ENCODE data around the gene WASHC1. TPM values are rescaled to one million over a fixed set of nuclear protein-coding genes. Genes with fewer than 3 reads are reported as not detected.
"Not testable (repeated sequence)": the region's sequence is repeated elsewhere in the genome, so short reads cannot be mapped to it uniquely, and the experiment has no call there.

WASHC1 gene, protein sequence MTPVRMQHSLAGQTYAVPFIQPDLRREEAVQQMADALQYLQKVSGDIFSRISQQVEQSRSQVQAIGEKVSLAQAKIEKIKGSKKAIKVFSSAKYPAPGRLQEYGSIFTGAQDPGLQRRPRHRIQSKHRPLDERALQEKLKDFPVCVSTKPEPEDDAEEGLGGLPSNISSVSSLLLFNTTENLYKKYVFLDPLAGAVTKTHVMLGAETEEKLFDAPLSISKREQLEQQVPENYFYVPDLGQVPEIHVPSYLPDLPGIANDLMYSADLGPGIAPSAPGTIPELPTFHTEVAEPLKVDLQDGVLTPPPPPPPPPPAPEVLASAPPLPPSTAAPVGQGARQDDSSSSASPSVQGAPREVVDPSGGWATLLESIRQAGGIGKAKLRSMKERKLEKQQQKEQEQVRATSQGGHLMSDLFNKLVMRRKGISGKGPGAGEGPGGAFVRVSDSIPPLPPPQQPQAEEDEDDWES
- total RNA-seq = 13.3 TPM

GRCh38 chr9:29356-29755 is at the start of gene WASHC1:
WASHC1 (minus strand) TSS chr9:29456; CDS start chr9:24999, 4,457 bp downstream.
- DNase-seq (ENCODE audit: low spot score); ATAC-seq; intact Hi-C loops (cut with DNase I): not testable (repeated sequence)

DNA sequence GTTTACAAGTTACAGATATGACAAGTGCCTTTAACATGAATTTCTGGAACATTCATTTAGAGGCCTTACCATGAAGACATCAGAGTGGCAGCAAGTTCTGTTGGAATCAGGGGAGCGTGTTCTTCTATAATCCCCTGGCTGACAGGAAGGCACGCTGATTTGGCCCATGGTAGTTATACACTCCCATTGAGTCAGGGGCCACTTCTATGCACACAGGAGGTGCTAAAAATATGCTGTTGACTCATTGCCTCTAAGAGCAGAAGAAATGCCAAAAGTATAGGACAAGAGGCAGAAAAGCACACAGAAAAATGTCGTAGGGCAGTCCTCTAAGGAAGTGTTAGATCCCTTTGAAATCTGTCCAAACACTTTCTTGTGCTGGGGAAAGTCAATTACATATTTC is 49.1 kb upstream of the WASHC1 start:
- intact Hi-C loops (cut with DNase I); ATAC-seq; DNase-seq (ENCODE audit: low spot score): not testable (repeated sequence)

GRCh38 chr9:76389-76788 is 47.1 kb upstream of the WASHC1 start:
- ATAC-seq; intact Hi-C loops (cut with DNase I); DNase-seq (ENCODE audit: low spot score): not testable (repeated sequence)

DNA sequence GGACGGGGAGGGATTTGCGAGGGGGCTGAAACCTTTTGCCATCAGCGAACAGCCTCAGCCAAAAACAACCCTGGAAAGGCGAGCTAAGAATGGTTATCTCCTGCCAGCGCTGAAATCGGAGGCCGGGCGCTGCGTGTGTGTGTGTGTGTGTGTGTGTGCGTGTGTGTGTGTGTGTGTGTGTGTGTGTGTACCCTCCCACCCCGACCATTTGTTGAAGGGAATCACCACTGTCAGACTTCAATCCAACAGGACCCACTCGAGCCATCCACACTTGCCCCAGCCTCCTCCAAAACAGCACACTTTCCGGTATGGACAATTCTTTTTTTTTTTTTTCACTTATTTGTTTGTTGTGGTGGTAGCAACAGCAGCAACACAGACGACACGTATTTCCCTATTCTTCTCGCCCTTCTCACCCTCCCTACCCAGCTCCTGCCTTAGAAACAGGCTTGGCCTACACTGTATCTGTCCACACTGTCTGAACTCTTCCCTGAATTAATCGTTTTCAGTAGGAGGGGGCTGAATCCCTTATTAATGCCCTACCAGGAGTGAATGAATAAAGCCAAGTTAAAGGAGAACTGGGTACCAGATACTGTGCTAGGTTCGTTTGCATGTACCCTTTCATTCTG is 44.8 kb upstream of the WASHC1 start:
- ATAC-seq = peak; percentile 76
- intact Hi-C loops (cut with DNase I); DNase-seq (ENCODE audit: low spot score): not testable (repeated sequence)

DNA sequence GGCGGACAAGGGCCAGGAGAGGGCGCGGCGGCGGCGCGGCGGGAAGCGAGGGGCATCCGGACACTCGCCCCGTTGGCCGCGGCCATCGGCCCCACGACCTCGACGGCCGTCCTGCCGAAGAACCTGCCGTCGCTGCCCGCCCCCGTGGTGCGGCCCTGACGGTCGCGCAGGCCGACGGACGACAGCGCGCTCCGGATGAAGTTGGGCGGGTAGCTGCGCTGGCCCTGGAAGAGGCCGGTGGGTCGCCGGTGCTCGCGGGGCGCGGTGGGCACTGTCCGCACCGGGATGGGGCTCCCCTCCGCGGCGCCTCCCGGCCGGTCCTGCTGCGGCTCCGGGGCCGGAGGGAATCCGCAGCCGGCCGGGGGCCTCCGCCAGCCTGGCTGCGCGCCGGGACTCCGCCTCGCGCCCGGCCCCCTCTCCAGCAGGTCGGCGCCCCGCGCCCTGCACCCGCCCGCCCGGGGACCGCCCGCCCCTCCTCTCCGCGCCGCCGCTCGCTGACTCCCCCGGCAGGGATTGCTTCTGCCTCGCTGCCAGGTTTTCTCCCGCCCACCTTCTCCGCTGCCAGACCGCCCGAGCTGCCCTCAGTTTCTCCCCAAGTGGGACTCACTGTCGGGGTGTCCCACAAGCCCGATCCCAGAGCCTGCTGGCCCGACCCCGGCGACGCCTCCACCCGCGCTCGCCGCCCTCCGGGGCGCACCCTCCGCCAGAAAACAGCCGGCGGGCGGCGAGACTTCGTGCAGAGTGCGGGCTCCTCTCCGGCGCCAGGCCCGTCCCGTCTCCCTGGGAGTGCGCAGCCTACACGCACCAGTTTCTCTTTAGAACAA is 44.0 kb upstream of the WASHC1 start:
- DNase-seq (ENCODE audit: low spot score) (peak; percentile 61), ATAC-seq (peak; percentile 79)
- intact Hi-C loops (cut with DNase I) = not testable (repeated sequence)

DNA sequence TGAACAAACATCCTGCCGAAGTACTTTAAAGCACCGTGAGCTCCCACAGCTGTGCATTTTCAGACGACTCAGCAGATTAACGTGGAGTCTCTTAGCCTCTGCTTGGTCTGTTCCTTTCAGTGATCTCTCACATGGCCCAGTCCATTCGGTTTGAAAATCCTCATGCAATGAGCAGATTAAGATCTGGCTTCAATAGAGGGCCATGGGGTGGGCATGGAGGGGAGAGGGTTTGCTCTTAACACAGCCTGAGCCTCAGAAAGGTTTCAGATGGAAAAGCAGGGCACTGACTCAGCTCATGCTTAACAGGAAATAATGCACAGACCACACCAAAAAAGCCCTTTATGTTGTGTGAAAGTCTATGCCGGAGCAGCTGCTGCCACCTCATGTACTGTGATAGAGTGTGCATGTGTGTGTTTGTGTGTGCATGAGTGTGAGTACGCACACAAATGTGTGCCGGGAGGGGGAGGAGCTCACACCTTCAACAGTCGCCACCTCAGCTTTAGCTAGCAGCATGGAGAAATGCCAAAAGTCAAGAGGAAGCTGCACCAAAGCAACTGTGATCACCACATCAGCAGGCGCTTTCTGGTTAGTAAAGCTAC is 33.9 kb upstream of the WASHC1 start:
- intact Hi-C loops (cut with DNase I) = not testable (repeated sequence)
- ATAC-seq = peak; percentile 65

GRCh38 chr9:52678-53077 is 23.4 kb upstream of the WASHC1 start:
- intact Hi-C loops (cut with DNase I); DNase-seq (ENCODE audit: low spot score); ATAC-seq: not testable (repeated sequence)

More for the DNA sequence above, 33.9 kb upstream of the WASHC1 start:
- not testable (repeated sequence) for DNase-seq (ENCODE audit: low spot score)

DNA sequence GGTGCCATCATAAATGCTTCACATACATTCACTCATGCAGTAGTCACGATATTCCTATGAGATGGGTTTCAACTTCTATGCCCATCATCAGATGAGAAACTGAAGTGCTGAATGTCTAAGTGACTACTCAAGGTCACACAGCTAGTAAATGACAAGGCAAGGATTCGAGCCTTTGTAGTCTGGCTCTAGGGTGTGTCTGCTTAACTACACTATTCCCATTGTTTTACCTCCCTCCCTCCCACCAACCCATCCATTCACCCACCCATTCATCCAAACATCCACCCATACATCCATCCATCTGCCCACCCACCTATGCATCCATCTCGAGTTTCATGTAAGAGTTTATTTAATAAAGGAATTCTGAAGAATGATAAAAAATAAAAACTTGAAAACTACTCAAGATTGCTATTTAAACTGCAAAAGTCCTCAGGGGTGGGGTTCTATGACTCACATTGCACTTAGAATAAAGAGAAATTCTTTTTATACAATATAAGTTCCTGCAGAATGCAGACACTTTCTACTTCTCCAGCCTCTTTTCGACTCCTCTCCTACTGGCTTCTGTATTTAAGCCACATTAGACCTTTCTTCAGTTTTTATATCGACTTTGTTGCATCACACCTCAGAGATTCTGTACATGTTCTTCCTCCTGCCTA is 19.1 kb upstream of the WASHC1 start:
- intact Hi-C loops (cut with DNase I); DNase-seq (ENCODE audit: low spot score); ATAC-seq: not testable (repeated sequence)

- ATAC-seq; DNase-seq (ENCODE audit: low spot score); intact Hi-C loops (cut with DNase I): not testable (repeated sequence)
Observed at GRCh38 chr9:46639-47271, 17.5 kb upstream of the WASHC1 start.

DNA sequence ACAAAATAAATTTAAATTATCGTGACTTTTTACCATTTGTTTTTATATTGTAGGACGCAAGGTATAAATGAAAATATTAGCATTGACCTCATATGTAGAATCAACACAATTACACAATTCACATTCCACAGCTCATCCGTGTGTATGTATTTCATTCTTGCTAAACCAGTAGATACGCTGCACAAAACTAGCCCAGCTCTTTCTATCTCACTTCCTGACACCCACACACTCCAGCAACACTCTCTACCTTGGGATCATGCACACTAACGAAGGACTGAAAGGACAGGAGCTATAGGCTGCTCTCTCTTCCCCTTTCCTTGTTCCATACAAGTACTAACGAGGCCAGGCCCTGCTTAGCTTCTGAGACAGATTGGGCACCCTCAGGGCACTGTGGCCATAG is 16.9 kb upstream of the WASHC1 start:
- DNase-seq (ENCODE audit: low spot score); ATAC-seq; intact Hi-C loops (cut with DNase I): not testable (repeated sequence)

DNA sequence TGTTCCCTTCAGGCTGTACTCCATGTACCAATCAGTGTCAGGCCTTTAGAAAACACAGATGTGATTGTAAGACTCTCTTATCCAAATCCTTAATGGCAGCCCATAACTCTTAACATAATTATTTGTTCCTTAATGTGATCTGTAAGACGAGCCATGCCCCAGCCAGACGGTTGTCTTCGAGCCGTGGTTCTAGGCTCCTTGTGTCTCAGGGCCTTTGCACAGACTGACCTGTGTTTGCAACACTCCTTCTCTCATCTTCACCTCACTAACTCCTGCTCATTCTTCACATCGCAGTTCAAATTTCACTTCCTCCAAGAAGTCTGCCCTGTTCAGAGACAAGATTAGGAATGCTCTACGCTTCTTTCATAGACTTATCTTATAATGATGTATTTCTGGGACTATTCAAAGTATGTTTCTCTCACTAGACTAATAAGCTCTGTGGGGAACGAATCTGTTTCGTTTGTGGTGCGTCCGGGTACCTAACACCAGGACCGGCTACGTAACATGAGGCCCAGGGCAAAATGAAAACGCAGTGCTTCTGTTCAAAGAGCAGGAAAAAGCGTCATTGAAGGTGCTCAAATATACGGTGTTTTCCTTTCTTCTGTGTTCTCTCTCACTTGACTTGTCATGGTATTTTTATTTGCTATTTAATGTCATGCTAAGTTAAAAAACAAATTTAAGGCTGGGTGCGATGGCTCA is 16.1 kb upstream of the WASHC1 start:
- intact Hi-C loops (cut with DNase I); ATAC-seq; DNase-seq (ENCODE audit: low spot score): not testable (repeated sequence)

- ATAC-seq; intact Hi-C loops (cut with DNase I); DNase-seq (ENCODE audit: low spot score): not testable (repeated sequence)
Observed at GRCh38 chr9:44416-44815, 15.2 kb upstream of the WASHC1 start.

DNA sequence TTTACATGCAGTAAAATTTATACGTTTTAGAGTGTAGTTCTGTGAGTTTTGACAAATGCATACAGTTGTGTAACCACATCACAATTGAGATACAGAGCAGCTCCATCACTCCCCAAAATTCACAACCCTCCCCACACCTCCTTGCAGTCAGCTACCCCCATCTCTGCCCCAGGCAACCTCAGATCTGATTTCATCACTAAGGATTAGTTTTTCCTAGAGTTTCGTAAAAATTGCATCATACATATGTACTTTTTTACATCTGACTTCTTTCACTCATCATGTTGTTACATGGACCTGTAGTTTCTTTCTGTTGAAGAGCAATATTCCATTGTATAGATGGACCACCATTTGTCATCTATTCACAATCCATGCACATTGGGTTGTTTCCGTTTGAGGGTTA is 14.4 kb upstream of the WASHC1 start:
- ATAC-seq; intact Hi-C loops (cut with DNase I); DNase-seq (ENCODE audit: low spot score): not testable (repeated sequence)

DNA sequence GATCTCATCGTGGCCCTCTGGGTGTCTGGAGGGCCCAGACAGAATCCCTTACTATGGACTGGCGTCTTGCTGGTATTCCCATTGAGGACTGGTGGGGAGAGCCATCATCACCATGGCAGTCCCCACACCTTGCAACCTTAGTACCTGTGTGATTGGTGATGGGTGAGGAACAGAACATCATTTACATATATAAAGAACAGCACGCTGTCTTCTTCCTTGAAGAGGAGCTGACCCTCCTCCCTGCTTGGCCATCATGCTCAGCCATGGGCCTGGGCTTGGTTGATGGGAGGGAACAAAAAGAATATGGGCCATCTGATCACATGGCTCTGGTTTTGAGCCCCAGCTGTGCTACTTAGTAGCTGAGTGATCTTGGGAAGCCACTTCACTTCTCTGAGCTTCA is 13.9 kb upstream of the WASHC1 start:
- DNase-seq (ENCODE audit: low spot score); ATAC-seq; intact Hi-C loops (cut with DNase I): not testable (repeated sequence)

GRCh38 chr9:41819-42218 is 12.6 kb upstream of the WASHC1 start:
- ATAC-seq; intact Hi-C loops (cut with DNase I); DNase-seq (ENCODE audit: low spot score): not testable (repeated sequence)

- intact Hi-C loops (cut with DNase I) = not testable (repeated sequence)
Observed at GRCh38 chr9:41261-41676, 12.0 kb upstream of the WASHC1 start.

GRCh38 chr9:32308-32707 is 3.1 kb upstream of the WASHC1 start:
- ATAC-seq; intact Hi-C loops (cut with DNase I); DNase-seq (ENCODE audit: low spot score): not testable (repeated sequence)

More at GRCh38 chr9:41261-41676, 12.0 kb upstream of the WASHC1 start:
- DNase-seq (ENCODE audit: low spot score) = not testable (repeated sequence)
- peak; percentile 22 for ATAC-seq

Data from sciatic nerve (tissue), 2 donors.